OCI-LY1 (cell line): Measurements from ENCODE around the gene GTF2A2.

Source experiments
- CTCF ChIP-seq: fragments of 200-600 bp; sonication (generic), shearing (Covaris generic); IDR thresholded peaks from 2 replicates; pipeline ENCODE4 v1.5.1; 2017; ENCODE audit warnings: mild to moderate bottlenecking, antibody characterized with exemption, low read length, moderate library complexity, mixed read lengths
- EZH2 ChIP-seq: fragments of 200-600 bp; sonication (generic), shearing (Covaris generic); IDR thresholded peaks from 2 replicates; pipeline ENCODE4 v1.8.0; 2017; ENCODE audit warnings: borderline replicate concordance, mixed run types, mild to moderate bottlenecking, antibody characterized with exemption, low read length, moderate library complexity, mixed read lengths

GRCh38 chr15:59659366-59659765 is 2.1 kb upstream of the GTF2A2 start:
- TF ChIP-seq CTCF (no peak), EZH2 (no peak)
